Neural progenitor cell (in vitro differentiated cells): ENCODE data around the gene KDM8. TPM values are rescaled to one million over a fixed set of nuclear protein-coding genes. Genes with fewer than 3 reads are reported as not detected.

ENCODE experiments used
- DNase-seq: peaks from one replicate; pipeline ENCODE4 v3.0.0-alpha.2; 2016; ENCODE audit warnings: low spot score
- H2AFZ ChIP-seq: fragments of 200-600 bp; sonication (generic); replicated peaks from 2 replicates; pipeline ENCODE4 v1.6.1; 2016; ENCODE audit warnings: antibody characterized with exemption
- H3F3A ChIP-seq: fragments of 200-600 bp; sonication (generic); 2 replicates; pipeline ENCODE4 v1.6.1; 2016; ENCODE audit warnings: antibody characterized with exemption, low read depth
- H3K27ac ChIP-seq: fragments of 200-600 bp; sonication (generic); 2 replicates; pipeline ENCODE4 v1.5.1; 2016; ENCODE audit warnings: mild to moderate bottlenecking
- H3K27me3 ChIP-seq: fragments of 200-600 bp; sonication (generic); 2 replicates; pipeline ENCODE4 v1.6.1; 2016; ENCODE audit warnings: mild to moderate bottlenecking, moderate library complexity
- H3K36me3 ChIP-seq: fragments of 200-600 bp; sonication (generic); 2 replicates; pipeline ENCODE4 v1.5.1; 2016
- H3K4me1 ChIP-seq: fragments of 200-600 bp; sonication (generic); 2 replicates; pipeline ENCODE4 v1.6.1; 2016; ENCODE audit warnings: mixed run types
- H3K4me2 ChIP-seq: fragments of 200-600 bp; sonication (generic); 2 replicates; pipeline ENCODE4 v1.6.1; 2016
- H3K4me3 ChIP-seq: fragments of 200-600 bp; sonication (generic); 2 replicates; pipeline ENCODE4 v1.5.1; 2016
- H3K79me2 ChIP-seq: fragments of 200-600 bp; sonication (generic); 2 replicates; pipeline ENCODE4 v1.6.1; 2016; ENCODE audit warnings: low read depth
- H3K9ac ChIP-seq: fragments of 200-600 bp; sonication (generic); 2 replicates; pipeline ENCODE4 v1.6.1; 2016
- H3K9me3 ChIP-seq: fragments of 200-600 bp; sonication (generic); 2 replicates; pipeline ENCODE4 v1.5.1; 2016; ENCODE audit warnings: low read depth
- H4K20me1 ChIP-seq: fragments of 200-600 bp; sonication (generic); 2 replicates; pipeline ENCODE4 v1.6.1; 2016; ENCODE audit warnings: low read depth
- H3K27ac Mint-ChIP-seq: 3 replicates; pipeline ENCODE4 v1.8.0; 2021; ENCODE audit warnings: mixed read lengths
- H3K27me3 Mint-ChIP-seq: 2 replicates; pipeline ENCODE4 v1.8.0; 2022; ENCODE audit warnings: low read depth, mild to moderate bottlenecking, inconsistent platforms, moderate library complexity, mixed read lengths; ENCODE audit not compliant: insufficient read depth
- H3K36me3 Mint-ChIP-seq: 3 replicates; pipeline ENCODE4 v1.8.0; 2021; ENCODE audit warnings: mixed read lengths
- H3K4me1 Mint-ChIP-seq: 3 replicates; pipeline ENCODE4 v1.8.0; 2021; ENCODE audit warnings: mixed read lengths
- H3K4me3 Mint-ChIP-seq: 3 replicates; pipeline ENCODE4 v1.8.0; 2021; ENCODE audit warnings: mild to moderate bottlenecking, moderate library complexity, mixed read lengths
- H3K9me3 Mint-ChIP-seq: 3 replicates; pipeline ENCODE4 v1.8.0; 2020; ENCODE audit warnings: mixed read lengths
- CTCF ChIP-seq: fragments of 200-600 bp; sonication (generic); IDR thresholded peaks from 2 replicates; pipeline ENCODE4 v1.5.1; 2017; ENCODE audit warnings: antibody characterized with exemption, mild to moderate bottlenecking
- EZH2 ChIP-seq: fragments of 200-600 bp; sonication (generic); IDR thresholded peaks from 2 replicates; pipeline ENCODE4 v1.6.1; 2017; ENCODE audit warnings: antibody characterized with exemption, mild to moderate bottlenecking, moderate library complexity
- EZH2phosphoT487 ChIP-seq: fragments of 200-600 bp; sonication (generic); IDR thresholded peaks from 2 replicates; pipeline ENCODE4 v1.6.1; 2017; ENCODE audit warnings: antibody characterized with exemption
- total RNA-seq: library from RNA; depleted of rRNA; stranded (reverse); fragments of >200 nt; gene quantifications from 2 replicates; pipeline ENCODE4 v1.2.3, GENCODE V29; 2015; ENCODE audit warnings: low replicate concordance

Gene KDM8
- total RNA-seq, 1 donor from 2014 or later: 6.5 TPM

GRCh38 chr16:27240948-27241531, 37.7 kb downstream of the KDM8 start:
- no peak overlapping the region for H3K27ac Mint-ChIP-seq
- Histone ChIP-seq H4K20me1 (peaks cover 30% of the 10 kb centered on the region), H3K4me2 (no peak overlapping the region), H3K27me3 (no peaks in the 10 kb centered on the region), H3K9me3 (no peaks in the 10 kb centered on the region), H3K4me3 (no peak overlapping the region), H3K79me2 (no peaks in the 10 kb centered on the region), H3K27ac (no peak overlapping the region), H2AFZ (no peak overlapping the region), H3K9ac (no peak overlapping the region), H3F3A (peaks cover 7% of the 10 kb centered on the region), H3K4me1 (peaks cover 25% of the 10 kb centered on the region), H3K36me3 (no peaks in the 10 kb centered on the region)
- DNase-seq: no peak
- H3K4me3 Mint-ChIP-seq: no peak overlapping the region
- H3K27me3 Mint-ChIP-seq: peaks cover 16% of the 10 kb centered on the region
- H3K36me3 Mint-ChIP-seq: no peaks in the 10 kb centered on the region
- no peaks in the 10 kb centered on the region for H3K9me3 Mint-ChIP-seq
- no peak for TF ChIP-seq EZH2phosphoT487
- TF ChIP-seq CTCF: no peak
- TF ChIP-seq EZH2: no peak
- peaks cover 60% of the 10 kb centered on the region for H3K4me1 Mint-ChIP-seq

- Histone ChIP-seq H3F3A (peaks cover 5% of the 10 kb centered on the region), H3K27me3 (no peaks in the 10 kb centered on the region), H3K27ac (no peak overlapping the region), H2AFZ (no peak overlapping the region), H3K9ac (no peak overlapping the region), H3K4me3 (no peak overlapping the region), H4K20me1 (peaks cover 26% of the 10 kb centered on the region), H3K4me1 (peaks cover 22% of the 10 kb centered on the region), H3K4me2 (no peak overlapping the region), H3K79me2 (no peaks in the 10 kb centered on the region), H3K36me3 (no peaks in the 10 kb centered on the region), H3K9me3 (no peaks in the 10 kb centered on the region)
- Mint-ChIP-seq H3K36me3 (no peaks in the 10 kb centered on the region), H3K27ac (no peak overlapping the region), H3K9me3 (no peaks in the 10 kb centered on the region), H3K27me3 (peaks cover 16% of the 10 kb centered on the region), H3K4me3 (no peak overlapping the region), H3K4me1 (peaks cover 57% of the 10 kb centered on the region)
- DNase-seq: no peak
- TF ChIP-seq CTCF: no peak
- no peak for TF ChIP-seq EZH2
- TF ChIP-seq EZH2phosphoT487: no peak
These were observed 38.3 kb downstream of the KDM8 start for GRCh38 chr16:27241658-27242057.

GRCh38 chr16:27242398-27242797, 39.1 kb downstream of the KDM8 start:
- peaks cover 15% of the 10 kb centered on the region for H3K4me1 ChIP-seq
- H3K27me3 ChIP-seq: no peaks in the 10 kb centered on the region
- peak overlapping the region; percentile 48 for H3K4me2 ChIP-seq
- peak overlapping the region; percentile 74 for H3K4me3 Mint-ChIP-seq
- H3K36me3 Mint-ChIP-seq: no peaks in the 10 kb centered on the region
- H3K27ac Mint-ChIP-seq: no peak overlapping the region
- H3K9me3 ChIP-seq: no peaks in the 10 kb centered on the region
- peaks cover 50% of the 10 kb centered on the region for H3K4me1 Mint-ChIP-seq
- no peak overlapping the region for H2AFZ ChIP-seq
- no peak overlapping the region for H3K27ac ChIP-seq
- H4K20me1 ChIP-seq: peaks cover 25% of the 10 kb centered on the region
- H3F3A ChIP-seq: no peaks in the 10 kb centered on the region
- no peak for DNase-seq
- no peak overlapping the region for H3K4me3 ChIP-seq
- H3K9ac ChIP-seq: no peak overlapping the region
- H3K36me3 ChIP-seq: no peaks in the 10 kb centered on the region
- TF ChIP-seq CTCF (no peak), EZH2phosphoT487 (no peak), EZH2 (no peak)
- H3K79me2 ChIP-seq: no peaks in the 10 kb centered on the region
- H3K27me3 Mint-ChIP-seq: peaks cover 13% of the 10 kb centered on the region
- H3K9me3 Mint-ChIP-seq: no peaks in the 10 kb centered on the region
